Stomach (tissue), 9 donors: ENCODE measurements around the gene HSD17B2. TPM values are rescaled to one million over a fixed set of nuclear protein-coding genes. Genes with fewer than 3 reads are reported as not detected.
A peak's percentile ranks its signal among the peaks of the same experiment; 100 is the strongest.

ENCODE experiments used
- DNase-seq, 2 donors: peaks; one replicate each; pipeline versions ENCODE4 v3.0.0 to v3.0.0-alpha.2; 2013 to 2019
- H3K27ac ChIP-seq, 5 donors: fragments of 200-600 bp in 4 of 5; sonication (generic) in 4 of 5; one replicate each; pipeline ENCODE4 v1.5.1; 2013 to 2019; ENCODE audit warnings: mild to moderate bottlenecking in 1 of 5, moderate library complexity in 1 of 5
- H3K27me3 ChIP-seq, 3 donors: fragments of 200-600 bp; sonication (generic); one replicate each; pipeline ENCODE4 v1.5.1; 2017 to 2019; ENCODE audit warnings: mixed run types in 1 of 3
- H3K36me3 ChIP-seq, 4 donors: fragments of 200-600 bp; sonication (generic); 1 replicate in 3 of 4; 2 replicates in 1 of 4; pipeline ENCODE4 v1.5.1; 2016 to 2019
- H3K4me1 ChIP-seq, 4 donors: fragments of 200-600 bp; sonication (generic); one replicate each; pipeline ENCODE4 v1.5.1; 2016 to 2019
- H3K4me3 ChIP-seq, 4 donors: fragments of 200-600 bp; sonication (generic) in 3 of 4; one replicate each; pipeline ENCODE4 v1.5.1; 2016 to 2019; ENCODE audit warnings: mild to moderate bottlenecking in 1 of 4
- H3K9me3 ChIP-seq, 4 donors: fragments of 200-600 bp; sonication (generic); one replicate each; pipeline ENCODE4 v1.5.1; 2016 to 2019
- CTCF ChIP-seq, 7 experiments: fragments of 450-650 bp in 4 of 7; fragments of 200-600 bp in 3 of 7; sonication (generic) in 3 of 7; IDR thresholded peaks; one replicate each; pipeline ENCODE4 v1.5.1; 2016 to 2019; ENCODE audit warnings: antibody characterized with exemption in 7 of 7, control low read depth in 2 of 7, mild to moderate bottlenecking in 1 of 7
- EP300 ChIP-seq: sonication (generic); formaldehyde crosslinking; IDR thresholded peaks from one replicate; pipeline ENCODE4 v1.6.1; 2017; ENCODE audit warnings: antibody characterized with exemption
- POLR2A ChIP-seq, 4 donors: fragments of 450-650 bp; IDR thresholded peaks; one replicate each; pipeline ENCODE4 v1.6.1; 2016; ENCODE audit warnings: antibody characterized with exemption in 4 of 4, control low read depth in 2 of 4, mild to moderate bottlenecking in 1 of 4, moderate library complexity in 1 of 4
- POLR2AphosphoS5 ChIP-seq, 3 donors: sonication (generic); formaldehyde crosslinking; IDR thresholded peaks; one replicate each; pipeline ENCODE4 v1.6.1; 2016; ENCODE audit warnings: antibody characterized with exemption in 3 of 3
- WGBS, 5 donors: extraction: QIAGEN DNeasy Blood & Tissue Kit in 3 of 5; methylation state at CpG; one replicate each; pipeline versions ENCODE4 v1.1.5 to v1.1.7; 2013 to 2018; 5-methylcytosine and 5-hydroxymethylcytosine counted together
- intact Hi-C: fragments of 100-400 bp; cut with DNase I; formaldehyde crosslinking; loops from one replicate; pipeline ENCODE4 v1.15.1; 2023; ENCODE audit warnings: low total_unique reads
- polyA plus RNA-seq, 3 donors: library from polyadenylated mRNA; stranded (reverse); fragments of 200-250 nt; gene quantifications; one replicate each; pipeline ENCODE4 v1.2.3, GENCODE V29; 2013
- total RNA-seq, 5 donors: library from RNA; depleted of rRNA; stranded (reverse); fragments of >200 nt; gene quantifications; one replicate each; pipeline versions ENCODE4 v1.1.0 to v1.2.3, GENCODE V29; 2014 to 2016
- donor health status: healthy with polysubstance abuse.
- donor health status: Bipolar disorder and iron deficiency.
- donor health status: healthy.

Gene HSD17B2
- total and polyA plus RNA-seq, 8 donors, result 6.6 to 25.7 (median 15.2) TPM; not detected in 1

GRCh38 chr16:82129881-82130280, 94.8 kb downstream of the HSD17B2 start:
- no peak overlapping the region for H3K4me3 ChIP-seq
- peaks cover 0 to 6% (median 1%) of the 10 kb centered on the region in 4 donors for H3K9me3 ChIP-seq
- H3K27me3 ChIP-seq, result no peaks in the 10 kb centered on the region
- 73 to 92% (median 81%) methylated on average over 3 of the region's 3 CpGs for WGBS, 5 donors
- H3K4me1 ChIP-seq, result no peaks in the 10 kb centered on the region
- no peaks in the 10 kb centered on the region for H3K36me3 ChIP-seq
- DNase-seq, result no peak
- no peak overlapping the region for H3K27ac ChIP-seq
- intact Hi-C loops, result no loop called here
- TF ChIP-seq CTCF (IDR thresholded peaks at IDR 0.05) (no peak), POLR2AphosphoS5 (IDR thresholded peaks at IDR 0.05) (no peak), EP300 (no peak), POLR2A (IDR thresholded peaks at IDR 0.05) (no peak)

GRCh38 chr16:82133798-82134197, 98.7 kb downstream of the HSD17B2 start:
- Histone ChIP-seq H3K27ac (no peak overlapping the region), H3K9me3 (no peaks in the 10 kb centered on the region), H3K4me3 (no peak overlapping the region), H3K27me3 (no peaks in the 10 kb centered on the region), H3K36me3 (peaks cover 0 to 13% (median 0%) of the 10 kb centered on the region in 4 donors), H3K4me1 (peaks cover 0 to 10% (median 0%) of the 10 kb centered on the region in 4 donors)
- intact Hi-C loops, result no loop called here
- no peak for DNase-seq
- no peak for TF ChIP-seq POLR2AphosphoS5 (IDR thresholded peaks at IDR 0.05)
- TF ChIP-seq CTCF (IDR thresholded peaks at IDR 0.05), result no peak
- TF ChIP-seq POLR2A (IDR thresholded peaks at IDR 0.05), result no peak
- no peak for TF ChIP-seq EP300
- WGBS, 5 donors, result 80 to 88% (median 84%) methylated on average over 6 of the region's 6 CpGs

- no peak for TF ChIP-seq POLR2A (IDR thresholded peaks at IDR 0.05)
- no peaks in the 10 kb centered on the region for H3K9me3 ChIP-seq
- peaks cover 0 to 13% (median 2%) of the 10 kb centered on the region in 4 donors for H3K36me3 ChIP-seq
- WGBS, 5 donors, result 85 to 94% (median 91%) methylated on average over 8 of the region's 8 CpGs
- intact Hi-C loops, result no loop called here
- no peak overlapping the region for H3K27ac ChIP-seq
- peaks cover 0 to 10% (median 0%) of the 10 kb centered on the region in 4 donors for H3K4me1 ChIP-seq
- H3K4me3 ChIP-seq, result no peak overlapping the region
- DNase-seq, result no peak
- H3K27me3 ChIP-seq, result no peaks in the 10 kb centered on the region
These were observed 99.8 kb downstream of the HSD17B2 start for GRCh38 chr16:82134846-82135245.

- TF ChIP-seq EP300 (no peak), POLR2A (IDR thresholded peaks at IDR 0.05) (no peak), CTCF (IDR thresholded peaks at IDR 0.05) (no peak), POLR2AphosphoS5 (IDR thresholded peaks at IDR 0.05) (no peak)
- H3K9me3 ChIP-seq, result no peaks in the 10 kb centered on the region
- peaks cover 0 to 10% (median 0%) of the 10 kb centered on the region in 4 donors for H3K4me1 ChIP-seq
- peak in 1 of 2 donors; percentile 32 for DNase-seq
- intact Hi-C loops, result no loop called here
- H3K4me3 ChIP-seq, result no peak overlapping the region
- peaks cover 0 to 13% (median 2%) of the 10 kb centered on the region in 4 donors for H3K36me3 ChIP-seq
- H3K27ac ChIP-seq, result no peak overlapping the region
- no peaks in the 10 kb centered on the region for H3K27me3 ChIP-seq
- 70 to 87% (median 78%) methylated on average over 8 of the region's 8 CpGs for WGBS, 5 donors
These were observed 100.8 kb downstream of the HSD17B2 start for GRCh38 chr16:82135844-82136243.

- peaks cover 0 to 10% (median 0%) of the 10 kb centered on the region in 4 donors for H3K4me1 ChIP-seq
- WGBS, 5 donors, result 78 to 85% (median 80%) methylated on average over 9 of the region's 9 CpGs
- TF ChIP-seq POLR2A (IDR thresholded peaks at IDR 0.05), result no peak
- TF ChIP-seq POLR2AphosphoS5 (IDR thresholded peaks at IDR 0.05), result no peak
- no peak for TF ChIP-seq CTCF (IDR thresholded peaks at IDR 0.05)
- no peak for TF ChIP-seq EP300
- no peaks in the 10 kb centered on the region for H3K9me3 ChIP-seq
- DNase-seq, result no peak
- intact Hi-C loops, result no loop called here
- no peaks in the 10 kb centered on the region for H3K27me3 ChIP-seq
- H3K36me3 ChIP-seq, result peaks cover 0 to 13% (median 2%) of the 10 kb centered on the region in 4 donors
- H3K27ac ChIP-seq, result no peak overlapping the region
- H3K4me3 ChIP-seq, result no peak overlapping the region
These were observed 102.1 kb downstream of the HSD17B2 start for GRCh38 chr16:82136956-82137821.
